CD4-positive, alpha-beta T cell treated with Interferon gamma for 1 hour (primary cell): ENCODE data around the gene USP32.

Experiments used
- DNase-seq: peaks from one replicate; pipeline ENCODE4 v3.0.0-alpha.2; 2020

The USP32 gene

GRCh38 chr17:60168654-60169053 is 223.3 kb downstream of the USP32 start:
- DNase-seq: no peak

GRCh38 chr17:60167065-60167741 is 224.7 kb downstream of the USP32 start:
- DNase-seq: no peak

- DNase-seq: no peak
Observed at GRCh38 chr17:60165971-60166370, 226.0 kb downstream of the USP32 start.

- no peak for DNase-seq
Observed at GRCh38 chr17:60165223-60165622, 226.7 kb downstream of the USP32 start.

GRCh38 chr17:60164697-60165096 is 227.2 kb downstream of the USP32 start:
- DNase-seq: no peak

GRCh38 chr17:60164164-60164563 is 227.8 kb downstream of the USP32 start:
- DNase-seq: no peak

- DNase-seq: no peak
Observed at GRCh38 chr17:60163108-60163784, 228.7 kb downstream of the USP32 start.

GRCh38 chr17:60161598-60162330 is 230.2 kb downstream of the USP32 start:
- DNase-seq: peak; percentile 29

GRCh38 chr17:60160829-60161501 is 231.0 kb downstream of the USP32 start:
- no peak for DNase-seq

- DNase-seq: no peak
Observed at GRCh38 chr17:60159479-60159866, 232.5 kb downstream of the USP32 start.

- no peak for DNase-seq
Observed at GRCh38 chr17:60158751-60159478, 233.0 kb downstream of the USP32 start.

- DNase-seq: no peak
Observed at GRCh38 chr17:60157487-60158040, 234.4 kb downstream of the USP32 start.

- DNase-seq: no peak
Observed at GRCh38 chr17:60156746-60157145, 235.2 kb downstream of the USP32 start.

- DNase-seq: no peak
Observed at GRCh38 chr17:60155815-60156214, 236.1 kb downstream of the USP32 start.

- no peak for DNase-seq
Observed at GRCh38 chr17:60155427-60155814, 236.5 kb downstream of the USP32 start.

- no peak for DNase-seq
Observed at GRCh38 chr17:60154616-60155426, 237.1 kb downstream of the USP32 start.

GRCh38 chr17:60153606-60154390 is 238.1 kb downstream of the USP32 start:
- no peak for DNase-seq

GRCh38 chr17:60151355-60151754 is 240.6 kb downstream of the USP32 start:
- no peak for DNase-seq

- no peak for DNase-seq
Observed at GRCh38 chr17:60149691-60150582, 242.0 kb downstream of the USP32 start, which contains the start of gene CA4. CA4 (plus strand) TSS chr17:60149973; CDS start chr17:60150035, 62 bp downstream.
